HG02981 (cell line): ENCODE data around the gene CRB2.
"Not testable (repeated sequence)": the region's sequence is repeated elsewhere in the genome, so short reads cannot be mapped to it uniquely, and the experiment has no call there.

Experiments
- ATAC-seq: cut with Tn5 transposase; IDR thresholded peaks from one replicate; pipeline ENCODE4 v1.9.1; 2021; ENCODE audit warnings: mild to moderate bottlenecking, moderate library complexity; ENCODE audit not compliant: unreplicated experiment

Gene CRB2

DNA sequence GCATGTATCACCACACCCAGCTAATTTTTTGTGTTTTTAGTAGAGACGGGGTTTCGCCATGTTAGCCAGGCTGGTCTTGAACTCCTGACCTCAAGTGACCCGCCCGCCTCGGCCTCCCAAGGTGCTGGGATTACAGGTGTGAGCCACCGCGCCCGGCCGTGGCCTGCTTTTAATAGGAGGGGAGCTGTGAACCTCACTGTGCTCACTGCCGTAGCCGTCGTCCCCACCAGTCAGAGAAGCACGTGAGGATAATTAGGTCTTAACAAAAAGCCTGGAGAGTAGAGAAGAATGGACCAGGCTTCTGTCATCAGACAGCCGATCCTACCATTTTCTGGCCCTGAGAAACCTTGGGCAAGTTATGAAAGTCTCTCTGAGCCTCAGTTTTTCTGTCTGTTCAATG lies 42.9 kb downstream of the CRB2 start:
- not testable (repeated sequence) for ATAC-seq

DNA sequence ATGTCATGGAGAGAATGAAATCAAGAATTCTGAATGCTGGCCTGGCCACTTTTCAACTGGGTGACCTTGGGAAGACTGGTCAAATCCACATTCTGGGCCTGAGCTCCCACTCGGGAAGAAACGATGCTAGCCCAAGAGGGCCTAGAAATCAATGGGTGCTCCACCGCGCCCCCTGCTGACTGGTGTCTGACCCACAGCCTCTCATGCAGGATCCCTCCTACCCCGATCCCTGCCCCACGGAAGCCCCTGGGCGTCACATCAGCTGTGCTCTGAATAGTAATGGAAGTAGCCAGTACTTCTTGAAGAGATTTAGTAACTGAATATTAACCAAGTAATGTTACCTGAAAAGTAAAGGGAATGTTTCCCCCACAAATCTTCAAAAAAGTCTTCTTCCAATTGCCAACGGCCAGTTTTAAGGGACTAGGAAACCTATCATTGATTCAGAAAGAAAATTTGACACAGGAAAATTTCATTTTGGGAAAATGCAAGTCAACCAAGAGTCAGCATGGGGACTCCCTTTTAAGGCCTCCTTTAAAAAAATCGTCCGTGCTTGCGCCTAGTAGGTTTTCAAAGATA lies 43.9 kb downstream of the CRB2 start:
- ATAC-seq: no peak

DNA sequence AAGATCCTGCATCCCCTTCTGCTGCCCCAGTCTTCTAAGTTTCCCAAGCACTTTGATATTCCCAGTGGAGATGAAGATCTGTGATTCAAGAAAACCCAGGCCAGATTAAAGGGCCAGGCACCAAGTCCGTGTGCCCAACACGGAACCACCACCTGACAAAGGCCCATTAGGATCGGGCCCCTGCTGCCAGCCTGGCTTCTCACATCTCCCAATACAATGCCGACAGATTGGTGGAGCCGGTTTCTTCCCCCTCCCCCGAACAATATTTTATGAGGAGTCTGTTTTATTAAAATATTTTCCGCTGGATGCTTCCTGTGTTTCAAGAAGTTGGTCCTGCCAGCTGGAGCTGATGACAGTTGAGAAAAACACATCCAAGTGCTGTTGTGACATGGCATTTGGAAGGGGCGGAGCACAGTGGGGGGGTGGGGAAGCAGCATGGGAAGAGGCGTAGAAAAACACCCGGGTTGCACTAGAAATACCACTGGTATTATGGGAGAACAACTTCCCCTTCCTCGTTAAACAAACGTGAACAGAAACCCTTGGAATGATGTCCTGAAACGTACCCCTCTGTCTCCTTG lies 45.0 kb downstream of the CRB2 start:
- ATAC-seq: no peak

DNA sequence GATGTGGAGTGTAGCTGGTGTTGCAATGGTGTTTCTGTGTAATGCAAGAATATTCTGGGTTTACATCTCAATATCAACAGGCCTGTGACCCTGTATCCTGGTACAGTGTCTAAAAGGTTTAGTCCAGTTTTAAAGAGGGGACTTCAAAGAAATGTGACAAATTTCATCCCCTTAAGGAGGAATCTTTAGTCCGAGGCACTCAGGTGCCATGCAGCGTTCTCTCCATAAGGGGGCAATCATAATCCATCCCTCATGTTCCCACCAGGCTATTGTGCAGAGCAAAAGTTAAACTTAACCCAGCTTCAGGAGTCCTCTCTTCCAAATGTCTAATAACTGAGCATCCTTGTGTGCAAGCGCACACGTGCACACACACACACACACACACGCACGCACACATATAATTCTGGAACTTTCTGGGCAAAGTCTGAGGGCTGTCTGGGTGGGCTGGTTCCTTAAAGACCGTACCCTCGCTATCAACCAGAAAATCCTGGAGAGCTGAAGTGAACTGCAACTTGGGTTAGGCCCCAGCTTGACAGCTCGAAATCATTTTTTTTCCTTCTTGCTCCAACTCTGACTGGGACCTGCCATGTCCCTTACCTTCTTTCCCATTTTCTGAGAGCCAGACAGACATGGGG lies 46.0 kb downstream of the CRB2 start:
- no peak for ATAC-seq

DNA sequence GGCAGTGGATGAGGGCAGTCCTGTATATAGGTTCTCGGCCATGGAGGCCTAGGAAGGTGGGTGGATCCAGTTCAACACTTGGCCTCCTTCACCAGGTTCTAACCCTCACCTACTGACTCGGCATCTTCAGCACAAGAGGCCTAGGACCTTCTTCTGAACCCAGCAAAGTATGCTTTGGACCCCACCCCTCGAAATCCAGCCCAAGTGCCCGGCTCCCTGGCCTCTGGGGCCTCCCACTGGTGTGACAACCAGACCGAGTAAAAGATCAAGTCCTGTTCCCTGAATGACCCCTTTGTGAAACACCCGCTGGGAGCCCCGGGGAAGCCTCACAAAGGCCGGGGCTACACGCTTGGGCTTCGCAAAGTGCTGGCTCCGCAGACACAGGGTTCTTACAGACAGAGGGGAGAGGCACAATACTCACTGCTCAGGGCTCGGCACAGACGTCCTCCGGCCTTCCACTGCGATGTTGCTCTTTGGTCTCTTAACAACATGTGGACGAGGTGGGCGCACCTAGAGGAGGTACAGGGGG lies 47.0 kb downstream of the CRB2 start:
- no peak for ATAC-seq

DNA sequence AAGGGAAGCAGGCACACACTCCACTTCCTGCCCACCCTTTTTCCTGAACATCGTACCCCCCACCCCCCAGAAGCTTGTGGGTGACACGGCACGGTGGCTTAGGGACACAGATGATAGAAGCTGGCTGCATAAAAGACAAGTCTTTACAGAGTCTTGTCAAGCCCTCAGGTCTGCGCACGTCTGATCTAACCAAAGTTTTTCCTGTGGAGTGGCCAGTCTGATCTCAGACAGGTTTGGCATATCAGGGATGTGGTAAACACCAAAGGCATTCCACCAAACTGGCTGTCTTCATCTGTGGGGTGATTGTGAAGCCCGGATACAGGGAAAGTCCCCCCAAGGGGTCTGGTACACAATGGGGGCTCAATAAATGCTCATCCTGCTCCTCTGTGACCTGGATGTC lies 50.0 kb downstream of the CRB2 start:
- no peak for ATAC-seq

DNA sequence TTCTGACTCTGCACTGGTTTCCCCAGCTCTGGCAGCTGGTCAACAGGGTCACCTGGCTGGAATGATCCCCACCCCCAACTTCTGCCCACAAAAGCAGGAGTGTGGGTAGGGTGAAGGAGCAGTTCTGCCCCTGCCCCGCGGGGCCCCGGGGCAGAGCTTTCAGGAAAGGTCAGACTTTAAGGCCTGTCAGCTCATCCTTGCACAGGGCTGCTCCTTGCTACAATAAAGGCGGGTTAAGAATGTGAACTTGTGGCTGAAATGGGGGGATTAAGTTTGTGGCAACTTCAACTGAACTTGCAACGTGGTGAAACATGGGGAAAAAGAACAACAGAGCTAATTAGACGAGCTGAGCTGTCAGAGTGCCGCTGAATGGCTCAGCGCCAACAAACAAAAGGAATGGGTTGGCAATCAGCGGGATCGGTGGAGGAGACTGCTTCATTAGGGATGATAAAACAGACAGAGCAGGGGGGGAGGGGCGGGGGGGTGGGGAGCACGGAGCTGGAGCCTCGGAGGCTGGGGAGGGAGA lies 50.8 kb downstream of the CRB2 start:
- ATAC-seq: no peak

DNA sequence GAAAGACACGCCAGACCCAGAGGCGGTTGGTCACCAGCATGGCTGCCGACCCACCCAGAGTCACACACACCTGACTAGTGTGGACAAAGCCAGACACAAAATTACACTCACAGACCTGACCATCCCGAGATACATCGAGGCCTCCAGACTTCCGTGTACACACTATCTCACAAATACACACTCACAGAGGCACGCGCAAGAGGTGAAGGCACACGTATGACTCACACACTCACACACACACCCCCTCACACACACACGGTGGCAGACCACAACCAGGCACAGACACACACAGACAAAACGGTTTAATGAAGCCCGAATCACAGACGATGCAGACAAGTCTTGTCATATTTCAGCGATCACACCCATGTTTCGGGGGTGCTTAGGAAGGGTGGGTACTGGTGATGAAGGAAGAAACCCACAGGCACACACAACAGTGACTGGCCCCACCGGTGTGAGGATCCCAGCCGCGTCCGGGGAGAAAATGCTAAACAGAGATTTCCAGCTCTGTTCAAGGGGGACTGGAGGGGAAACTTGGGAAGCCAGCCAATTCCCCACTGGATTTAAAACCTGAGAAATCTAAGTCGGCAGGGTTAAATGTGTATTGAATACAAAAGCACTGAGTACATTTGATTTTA lies 51.3 kb downstream of the CRB2 start:
- ATAC-seq: no peak

DNA sequence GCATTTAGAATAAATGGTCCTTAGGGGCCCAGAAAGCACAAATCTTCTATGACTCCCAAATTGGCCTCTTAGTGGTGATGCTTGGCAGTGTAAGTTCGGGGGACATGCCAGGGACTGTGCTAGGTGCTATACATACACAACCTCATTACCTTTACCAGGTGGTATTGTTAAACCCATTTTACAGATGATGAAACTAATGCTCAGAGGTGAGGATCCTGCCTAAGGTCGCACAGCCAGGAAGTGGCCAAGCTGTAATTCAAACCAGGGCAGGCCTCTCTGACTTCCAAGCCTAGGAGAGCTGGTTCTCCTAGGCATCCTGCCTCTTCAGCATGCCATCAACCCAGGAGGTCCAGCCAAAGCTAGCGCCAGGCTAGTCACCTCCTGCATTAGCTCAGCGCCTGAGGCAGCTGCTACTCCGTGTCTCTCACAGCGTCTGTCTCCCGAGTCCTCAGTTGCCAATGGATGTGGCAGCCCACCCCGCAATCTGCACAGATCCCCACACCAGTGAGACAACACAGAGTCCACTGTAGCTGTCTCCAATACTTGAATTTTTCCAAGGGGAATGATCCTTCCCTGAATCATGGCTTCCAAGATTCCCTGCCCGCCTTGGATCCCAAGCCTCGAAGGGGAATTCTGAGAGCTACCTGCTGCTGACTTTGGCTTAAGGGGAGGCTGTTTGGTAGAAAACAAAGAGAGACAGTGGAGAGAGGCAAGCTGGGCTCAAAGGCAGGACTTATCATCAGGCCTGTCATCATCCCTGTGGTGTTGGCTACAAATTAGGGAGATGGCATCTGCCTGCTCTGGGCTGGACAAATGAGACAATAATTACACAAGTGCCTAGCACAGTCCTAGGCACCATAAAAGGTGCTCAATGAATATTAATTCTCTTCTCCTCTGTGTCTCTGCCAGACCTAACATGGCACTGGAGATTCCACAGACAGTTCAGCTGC lies 52.6 kb downstream of the CRB2 start:
- no peak for ATAC-seq

DNA sequence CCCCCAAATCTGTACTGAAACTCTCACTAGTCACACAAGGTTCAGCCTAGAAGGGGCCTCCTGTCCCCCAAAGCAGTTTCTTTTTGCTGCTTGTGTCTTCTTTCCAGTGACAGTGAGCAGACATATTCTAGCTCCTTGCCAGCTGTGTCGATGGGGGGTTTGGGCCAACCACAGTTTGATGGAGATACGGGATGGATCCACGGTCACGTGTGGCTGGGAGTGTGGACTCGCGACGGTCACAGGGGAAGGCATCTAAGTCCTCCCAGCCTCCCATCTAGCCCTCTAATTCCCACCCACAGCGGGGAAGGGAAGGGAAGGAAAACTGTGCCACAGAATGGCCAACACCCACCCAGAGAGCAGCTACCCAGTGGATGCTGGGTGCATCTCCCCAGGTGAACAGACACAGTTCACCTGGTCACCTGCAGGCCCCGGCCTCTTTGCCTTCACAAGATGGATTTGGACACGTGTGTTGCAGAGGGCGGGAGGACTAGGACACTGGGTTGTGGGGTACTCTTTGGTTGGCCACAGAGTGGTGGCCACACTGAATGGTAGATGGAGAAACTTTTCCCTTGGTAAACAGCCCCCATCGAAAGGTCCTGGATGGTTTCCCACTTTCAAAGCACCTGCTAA lies 54.4 kb downstream of the CRB2 start:
- ATAC-seq: no peak

DNA sequence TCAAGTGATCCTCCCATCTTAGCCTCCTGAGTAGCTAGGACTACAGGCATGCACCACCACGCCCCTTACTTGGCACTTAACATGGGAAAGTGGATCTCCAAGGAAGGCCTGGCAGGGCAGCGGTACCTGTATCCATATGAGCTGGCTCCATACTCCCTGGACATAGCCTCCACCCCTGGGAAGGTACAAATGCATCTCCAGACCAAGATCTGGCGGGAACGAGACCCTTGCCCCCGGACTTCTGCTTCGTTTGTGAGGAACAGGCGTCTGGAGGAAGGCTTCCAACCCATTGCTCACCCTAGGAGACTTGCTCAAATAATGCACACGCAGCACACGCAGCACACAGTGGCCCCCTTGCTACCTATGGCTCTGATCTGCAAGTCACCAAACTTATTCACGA lies 55.2 kb downstream of the CRB2 start:
- no peak for ATAC-seq

DNA sequence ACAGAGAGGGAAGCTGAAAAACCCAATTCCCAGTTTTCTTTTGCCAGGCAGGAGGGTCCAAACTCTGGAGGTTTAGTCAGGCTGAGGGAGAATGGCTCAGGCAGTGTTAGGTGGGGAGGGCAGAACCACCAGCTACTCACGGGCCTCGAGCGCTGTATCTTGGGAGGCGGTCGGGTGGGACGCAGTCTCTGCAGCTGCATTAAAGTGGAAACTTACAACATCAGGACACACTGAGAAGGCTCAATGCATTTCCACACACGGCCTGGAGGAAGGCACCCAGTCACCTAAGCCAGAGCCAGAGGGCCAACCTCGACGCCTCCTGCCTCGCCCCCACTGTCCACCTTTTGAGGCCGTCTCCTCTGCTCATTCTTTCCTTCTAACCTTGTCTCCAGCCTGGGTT lies 55.6 kb downstream of the CRB2 start:
- ATAC-seq: no peak

DNA sequence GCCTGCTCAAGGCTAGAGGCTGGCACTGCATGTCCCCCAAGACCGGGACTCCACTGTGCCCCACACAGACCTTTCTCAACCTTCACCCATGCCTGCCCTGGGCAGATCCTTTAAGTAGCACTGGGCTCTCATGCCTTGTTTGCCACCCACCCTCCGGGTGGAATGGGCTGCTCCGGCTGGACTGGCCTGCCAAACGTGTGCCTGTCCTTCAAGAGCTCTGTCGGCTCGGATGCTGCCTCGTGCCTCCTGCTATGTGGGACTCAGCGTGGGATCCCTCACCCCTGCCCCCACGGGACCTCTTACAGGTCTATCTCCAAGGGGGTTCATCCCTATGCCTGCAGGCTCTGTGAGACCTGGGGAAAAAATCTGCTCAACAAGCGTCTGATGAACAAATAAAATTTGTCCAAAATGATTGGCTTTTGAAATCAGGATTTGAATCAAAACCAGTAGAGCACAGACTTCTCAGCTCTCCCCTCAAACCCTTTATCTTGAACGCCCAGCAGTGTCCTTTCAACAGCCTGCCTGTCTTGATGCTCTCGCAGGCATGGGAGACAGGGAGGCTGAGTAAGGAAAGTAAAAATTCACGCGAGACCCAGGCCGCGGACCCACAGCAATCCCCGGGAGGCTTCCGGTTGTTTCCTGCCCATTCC lies 56.3 kb downstream of the CRB2 start:
- no peak for ATAC-seq

DNA sequence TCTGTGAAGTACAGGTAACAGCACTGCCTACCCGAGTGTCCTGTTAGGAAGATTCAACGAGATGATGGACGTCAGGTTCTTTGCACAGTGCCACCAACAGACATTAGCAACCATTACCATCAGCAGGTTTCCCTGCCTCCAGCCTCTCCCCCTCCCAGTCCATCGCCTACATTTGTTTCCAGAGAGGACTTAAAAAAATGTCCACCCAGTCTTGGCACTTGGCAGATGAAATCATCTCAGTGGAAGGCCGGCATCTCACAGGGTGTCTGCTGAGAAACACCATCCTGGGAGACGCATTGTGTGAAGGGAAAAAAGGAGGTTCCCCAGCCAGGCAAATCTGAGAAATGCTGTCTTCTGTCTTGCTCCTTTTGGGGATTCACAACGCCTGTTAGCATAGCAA lies 58.2 kb downstream of the CRB2 start:
- no peak for ATAC-seq

DNA sequence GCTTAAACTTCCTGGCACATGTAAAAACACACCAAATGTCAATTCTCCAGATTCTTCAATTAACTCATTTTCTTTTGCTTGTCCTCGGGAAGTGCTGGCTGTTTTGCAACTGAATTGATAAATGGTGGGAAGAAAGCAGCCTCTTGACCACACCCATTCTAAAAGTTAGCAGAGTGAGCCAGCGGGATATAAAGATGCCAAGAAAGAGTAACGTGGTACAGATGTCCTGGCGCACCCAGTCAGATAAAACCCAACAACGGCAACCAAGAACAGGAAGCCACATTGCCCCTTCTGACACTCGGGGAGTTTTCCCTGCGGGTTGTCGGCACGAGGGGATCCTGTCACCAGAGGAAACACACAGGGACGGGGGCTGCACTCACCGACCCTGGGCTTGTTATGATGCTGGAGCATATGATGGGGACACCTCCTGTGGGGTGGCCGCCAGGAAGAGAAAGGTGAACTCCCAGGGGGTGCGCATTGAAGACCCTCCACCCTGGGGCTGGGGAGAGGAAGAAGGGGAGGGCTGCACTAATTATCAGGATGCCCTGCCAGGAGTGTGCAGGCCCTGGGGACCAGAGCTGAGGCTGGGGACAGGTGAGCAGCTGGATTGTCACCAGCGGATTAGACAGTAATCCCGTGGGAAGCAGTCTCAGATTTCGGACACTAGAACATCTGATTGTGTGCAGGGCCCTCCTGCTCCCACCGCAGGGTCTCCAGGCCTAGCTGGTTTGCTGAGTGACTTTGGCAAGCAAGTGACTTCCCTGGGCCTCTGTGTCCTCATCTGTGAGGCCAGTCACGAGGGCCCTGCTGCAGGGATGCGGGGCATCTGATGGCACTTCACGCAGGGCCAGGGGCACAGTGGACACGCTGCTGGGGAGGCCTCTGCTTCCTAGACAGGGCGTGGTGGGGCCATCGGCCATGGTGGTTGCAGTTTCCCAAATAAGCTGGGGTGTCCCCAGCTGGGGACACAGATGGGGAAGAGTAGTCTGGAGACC lies 59.2 kb downstream of the CRB2 start:
- no peak for ATAC-seq

DNA sequence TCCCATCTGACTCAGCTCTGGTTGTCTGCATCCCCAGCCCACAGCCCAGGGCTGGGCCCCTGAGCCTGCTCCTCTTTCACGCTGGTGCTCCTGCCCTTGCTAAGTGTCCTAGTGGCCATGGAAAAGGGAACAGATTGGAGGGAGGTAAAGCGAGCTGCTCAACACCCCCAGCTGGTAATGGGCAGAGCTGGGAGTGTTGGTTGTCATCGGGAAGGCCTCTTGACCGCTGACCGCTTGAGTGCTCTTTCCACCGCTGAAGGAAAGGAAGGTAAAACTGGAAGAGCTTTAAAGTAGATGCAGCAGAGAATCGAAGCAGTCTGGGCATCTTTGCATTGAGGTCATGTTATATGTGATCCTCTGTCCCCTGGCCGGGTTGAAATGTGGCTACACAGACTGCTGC lies 60.2 kb downstream of the CRB2 start:
- no peak for ATAC-seq

DNA sequence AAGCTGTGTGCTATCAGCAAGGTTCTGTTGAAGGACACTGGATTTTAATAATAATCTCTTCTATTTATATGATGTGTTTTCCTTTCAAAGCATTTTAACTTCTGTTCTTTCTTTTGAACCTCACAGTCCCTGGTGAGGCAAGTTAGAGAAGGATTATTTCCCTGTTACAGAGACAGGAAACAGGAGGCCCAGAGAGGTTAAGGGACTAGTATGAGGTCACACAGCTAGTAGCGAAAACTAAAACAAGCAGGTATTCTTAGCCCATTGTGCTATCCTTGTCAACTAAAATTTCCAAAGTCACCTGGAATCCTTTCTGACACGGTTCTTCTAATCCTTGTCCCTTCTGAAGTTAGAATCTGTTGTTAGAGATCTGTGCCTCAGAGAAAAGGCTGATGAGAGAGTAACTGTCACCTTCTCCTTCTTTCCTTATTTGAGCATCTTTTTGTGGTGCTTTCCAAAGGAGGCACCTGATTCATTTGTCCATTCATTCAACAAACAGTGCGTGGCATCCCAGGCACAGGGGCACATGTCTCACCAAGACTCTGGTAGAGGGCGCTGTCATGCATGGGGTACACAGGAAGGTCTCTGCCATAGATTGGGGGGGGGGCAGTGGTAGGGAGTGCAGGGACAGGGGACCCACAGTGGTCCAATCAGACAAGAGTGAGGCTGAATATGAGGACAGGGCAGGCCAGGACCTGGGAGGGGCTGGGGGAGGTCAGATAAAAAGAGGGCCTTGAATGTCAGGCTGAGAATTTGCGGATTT lies 61.5 kb downstream of the CRB2 start:
- ATAC-seq: no peak

DNA sequence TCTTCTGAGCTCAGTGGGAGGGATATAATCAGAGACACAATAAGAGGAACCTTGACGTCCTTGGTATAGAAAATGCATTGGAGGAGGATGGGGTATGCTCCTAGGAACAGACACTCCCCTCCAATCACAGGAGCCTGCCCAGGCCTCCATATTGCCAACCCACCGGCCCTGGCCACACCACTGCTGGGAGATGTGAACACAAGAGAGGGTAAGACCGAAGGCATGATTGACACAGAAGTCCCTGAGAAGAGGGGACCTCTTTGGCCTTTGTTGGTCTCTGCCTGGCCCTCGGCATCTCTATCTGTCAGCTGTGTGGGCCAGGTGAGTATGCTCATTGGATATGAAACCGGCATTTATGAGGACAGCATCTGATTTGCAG lies 62.0 kb downstream of the CRB2 start:
- ATAC-seq: no peak
